Glomerular visceral epithelial cell (primary cell): ENCODE results near the gene PHACTR2.
A peak's percentile ranks its signal among the peaks of the same experiment; 100 is the strongest.
"Not testable (repeated sequence)": the region's sequence is repeated elsewhere in the genome, so short reads cannot be mapped to it uniquely, and the experiment has no call there.

ENCODE experiments used
- DNase-seq: peaks from one replicate; pipeline ENCODE4 v3.0.0-alpha.2; 2016; ENCODE audit errors: extremely low spot score

Gene PHACTR2

GRCh38 chr6:143677891-143678791 is at the start of gene PHACTR2:
Gene PHACTR2 (plus strand): TSS chr6:143677965. CDS start chr6:143678164, 199 bp downstream.
- DNase-seq: peak; percentile 74

- DNase-seq: no peak
Observed at GRCh38 chr6:143629104-143630080, 48.4 kb upstream of the PHACTR2 start.

DNA sequence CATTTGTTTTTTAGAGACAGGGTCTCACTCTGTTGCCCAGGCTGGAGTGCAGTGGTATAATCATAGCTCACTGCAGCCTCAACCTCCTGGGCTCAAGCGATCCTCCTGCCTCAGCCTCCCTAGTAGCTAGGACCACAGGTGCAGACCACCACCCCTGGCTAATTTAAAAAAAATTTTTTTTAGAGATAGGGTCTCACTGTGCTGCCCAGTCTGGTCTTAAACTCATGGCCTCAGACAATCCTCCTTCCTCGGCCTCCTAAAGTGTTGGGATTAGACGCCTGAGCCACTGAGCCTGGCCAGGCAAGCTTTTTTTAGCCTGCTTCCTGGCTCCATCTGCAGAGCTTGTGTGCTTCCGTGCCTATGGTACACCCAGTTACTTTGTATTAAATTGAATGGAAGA is 46.6 kb upstream of the PHACTR2 start:
- not testable (repeated sequence) for DNase-seq

DNA sequence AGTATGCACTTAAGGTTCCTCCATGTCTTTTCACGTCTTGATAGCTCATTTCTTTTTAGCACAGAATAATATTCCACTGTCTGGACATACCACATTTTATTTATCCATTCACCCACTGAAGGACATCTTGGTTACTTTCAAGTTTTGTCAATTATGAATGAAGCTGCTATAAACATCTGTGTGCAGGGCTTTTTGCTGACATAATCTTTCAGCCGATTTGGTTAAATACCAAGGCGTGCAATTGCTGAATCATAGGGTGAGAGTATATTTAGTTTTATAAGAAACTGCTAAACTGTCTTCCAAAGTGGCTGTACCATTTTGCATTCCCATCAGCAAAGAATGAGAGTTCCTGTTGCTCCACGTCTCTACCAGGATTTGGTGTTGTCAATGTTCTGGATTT is 44.9 kb upstream of the PHACTR2 start:
- no peak for DNase-seq

DNA sequence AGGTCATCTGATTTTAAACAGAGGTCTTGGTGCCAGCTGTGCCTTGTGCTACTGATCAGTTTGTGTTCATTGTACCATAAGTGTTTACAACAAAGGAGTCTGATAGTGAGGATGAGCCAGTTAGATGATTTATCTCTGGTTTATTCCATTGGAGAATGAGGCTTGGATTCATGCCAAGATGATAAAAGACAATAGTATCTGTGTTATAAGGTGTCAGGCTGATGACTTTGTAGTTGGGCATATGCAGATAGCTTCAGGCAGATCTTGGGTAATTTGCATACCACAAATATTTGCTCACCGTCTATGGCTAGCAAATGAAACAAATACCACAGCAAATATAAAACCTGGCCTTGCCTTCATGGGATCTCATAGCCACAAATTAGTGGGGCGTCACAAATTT is 43.3 kb upstream of the PHACTR2 start:
- no peak for DNase-seq

- no peak for DNase-seq
Observed at GRCh38 chr6:143637691-143638090, 40.1 kb upstream of the PHACTR2 start.

DNA sequence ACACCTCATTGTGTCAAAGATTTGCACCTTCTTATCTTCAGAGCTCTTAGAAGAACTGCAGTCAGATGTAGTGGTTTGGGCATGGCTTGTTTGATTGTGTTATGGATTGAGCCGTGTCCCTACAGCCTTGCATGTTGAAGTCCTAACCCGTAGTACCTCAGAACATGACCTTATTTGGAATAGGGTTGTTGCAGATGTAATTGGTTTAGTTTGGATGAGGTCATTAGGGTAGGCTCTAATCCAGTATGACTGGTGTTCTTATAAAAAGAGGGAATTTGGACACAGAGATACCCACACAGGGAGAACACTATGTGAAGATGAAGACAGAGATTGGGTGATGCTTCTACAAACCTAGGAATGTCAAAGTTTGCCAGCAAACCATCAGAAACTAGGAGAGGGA is 35.4 kb upstream of the PHACTR2 start:
- no peak for DNase-seq

DNA sequence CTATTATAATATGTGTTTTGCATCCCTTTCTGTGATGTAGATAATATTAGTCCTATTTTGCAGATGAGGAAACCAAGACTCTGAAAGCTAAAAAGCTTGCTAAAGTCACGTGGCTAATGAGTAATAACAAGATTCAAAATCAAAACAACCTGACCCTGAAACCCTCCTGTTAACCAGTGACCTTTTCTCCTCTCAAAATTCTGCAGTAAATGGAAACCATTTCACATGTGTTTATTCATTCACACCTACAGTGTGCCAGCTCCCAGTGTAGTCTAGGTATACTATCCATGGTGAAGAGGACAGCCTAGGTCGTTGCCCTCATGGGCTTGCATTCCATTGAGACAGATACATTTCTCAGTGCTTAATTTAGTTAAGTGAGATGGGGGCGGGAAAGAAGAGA is 30.6 kb upstream of the PHACTR2 start:
- no peak for DNase-seq

DNA sequence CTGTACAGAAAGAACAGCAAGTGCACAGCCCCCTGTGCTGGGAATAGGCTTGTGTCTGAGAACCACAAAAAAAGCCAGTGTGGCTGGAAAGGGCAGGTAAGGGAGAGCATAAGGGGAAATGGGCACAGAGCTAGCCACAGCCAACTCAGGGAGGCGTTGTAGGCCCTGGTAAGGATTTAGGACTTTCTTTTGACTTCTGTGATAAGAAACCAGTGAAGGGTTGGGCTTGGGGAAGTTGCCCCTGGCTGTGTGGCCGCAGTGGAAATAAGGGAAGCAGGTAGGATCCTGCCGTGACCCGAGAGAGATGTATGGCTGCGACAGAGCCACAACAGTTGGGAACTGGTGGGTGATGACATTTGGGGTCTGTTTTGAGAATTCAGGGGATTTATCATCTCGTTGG is 30.0 kb upstream of the PHACTR2 start:
- no peak for DNase-seq

DNA sequence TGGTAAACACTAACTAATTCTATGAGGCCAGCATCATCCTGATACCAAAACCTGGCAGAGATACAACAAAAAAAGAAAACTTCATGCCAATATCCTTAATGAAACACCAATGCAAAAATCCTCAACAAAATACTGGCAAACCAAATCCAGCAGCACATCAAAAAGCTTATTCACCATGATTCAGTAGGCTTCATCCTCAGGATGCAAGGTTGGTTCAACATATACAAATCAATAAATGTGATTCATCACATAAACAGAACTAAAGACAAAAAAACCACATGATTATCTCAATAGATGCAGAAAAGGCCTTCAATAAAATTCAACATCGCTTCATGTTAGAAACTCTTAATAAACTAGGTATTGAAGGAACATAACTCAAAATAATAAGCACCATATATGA is 28.4 kb upstream of the PHACTR2 start:
- DNase-seq: not testable (repeated sequence)

DNA sequence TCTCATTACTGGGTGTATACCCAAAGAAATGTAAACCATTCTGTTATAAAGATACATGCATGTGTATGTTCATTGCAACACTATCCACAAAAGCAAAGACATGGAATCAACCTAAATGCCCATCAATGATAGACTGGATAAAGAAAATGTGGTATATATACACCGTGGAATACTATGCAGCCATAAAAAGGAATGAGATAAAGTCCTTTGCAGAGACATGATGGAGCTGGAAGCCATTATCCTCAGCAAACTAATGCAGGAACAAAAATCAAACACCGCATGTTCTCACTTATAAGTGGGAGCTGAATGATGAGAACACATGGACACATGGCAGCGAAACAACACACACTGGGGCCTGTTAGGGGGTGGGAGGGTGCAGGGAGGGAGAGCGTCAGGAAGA is 26.4 kb upstream of the PHACTR2 start:
- not testable (repeated sequence) for DNase-seq

DNA sequence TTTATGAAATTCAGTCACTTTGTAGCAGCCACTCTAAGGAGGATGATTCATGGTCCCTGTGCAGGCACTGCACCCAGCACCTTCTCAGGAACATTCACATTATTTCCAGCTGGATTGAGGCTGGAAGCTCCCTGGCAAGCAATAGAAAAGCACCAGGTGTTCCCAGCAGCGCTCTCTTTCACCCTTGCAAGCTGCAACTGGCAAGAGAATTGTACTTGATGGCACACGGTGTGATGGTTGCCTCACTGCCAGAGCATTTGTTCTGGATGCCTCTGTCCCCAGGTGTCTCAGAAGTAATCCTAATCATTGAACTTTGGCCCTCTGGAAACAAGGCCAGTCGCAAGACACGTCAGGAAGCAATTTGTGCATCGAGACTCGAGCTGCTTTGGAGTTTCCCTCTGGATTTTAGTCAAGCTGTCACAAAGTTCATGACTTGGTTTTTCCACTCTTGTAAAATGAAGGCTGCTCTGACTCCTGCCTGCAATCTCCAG is 24.9 kb upstream of the PHACTR2 start:
- DNase-seq: peak; percentile 47

GRCh38 chr6:143655541-143655940 is 22.2 kb upstream of the PHACTR2 start:
- DNase-seq: no peak

DNA sequence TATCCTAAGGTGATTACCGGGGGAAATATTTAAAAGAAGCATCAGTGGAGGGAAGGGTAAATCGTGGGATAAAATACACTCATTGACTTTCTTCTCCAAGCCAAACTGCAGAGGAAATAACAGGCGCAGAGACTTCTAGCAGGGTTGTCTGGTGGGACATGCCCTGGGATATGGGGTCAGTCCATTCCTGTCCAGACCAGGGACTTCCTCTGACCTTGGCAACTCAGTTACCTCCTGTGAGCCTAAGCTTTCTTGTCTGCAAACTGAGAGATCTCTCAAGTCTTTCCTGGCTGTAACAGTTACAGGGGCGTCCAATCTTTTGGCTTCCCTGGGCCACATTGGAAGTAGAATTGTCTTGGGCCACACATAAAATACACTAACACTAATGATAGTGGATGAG is 21.7 kb upstream of the PHACTR2 start:
- no peak for DNase-seq

- no peak for DNase-seq
Observed at GRCh38 chr6:143657809-143658208, 20.0 kb upstream of the PHACTR2 start.

DNA sequence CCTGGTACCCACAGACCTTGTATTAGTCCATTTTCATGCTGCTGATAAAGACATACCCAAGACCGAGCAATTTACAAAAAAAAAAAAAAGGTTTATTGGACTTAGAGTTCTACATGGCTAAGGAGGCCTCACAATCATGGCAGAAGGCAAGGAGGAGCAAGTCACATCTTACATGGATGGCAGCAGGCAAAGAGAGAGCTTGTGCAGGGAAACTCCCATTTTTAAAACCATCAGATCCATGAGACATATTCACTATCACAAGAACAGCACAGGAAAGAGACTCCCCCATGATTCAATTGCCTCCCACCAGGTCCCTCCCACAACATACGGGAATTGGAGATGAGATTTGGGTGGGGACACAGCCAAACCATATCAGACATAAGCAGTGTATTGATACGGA is 17.6 kb upstream of the PHACTR2 start:
- DNase-seq: not testable (repeated sequence)

DNA sequence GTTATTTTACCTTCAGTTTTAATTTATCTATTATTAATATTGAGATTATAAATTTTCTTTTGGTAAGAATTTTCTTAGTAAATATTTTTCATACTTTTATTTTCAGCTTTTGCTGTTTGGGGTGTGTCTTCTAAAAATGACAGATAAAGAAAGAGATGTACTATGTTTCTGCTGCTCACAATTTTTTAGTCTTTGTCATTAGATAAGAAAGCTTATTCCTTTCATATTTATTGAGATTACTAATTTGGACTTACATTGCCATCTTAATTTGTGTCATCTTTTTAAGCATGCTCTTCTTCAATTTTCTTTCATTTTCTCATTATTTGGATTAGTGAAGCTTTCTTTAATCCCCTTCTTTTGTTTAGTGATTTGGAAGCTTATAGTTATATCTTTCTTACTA is 13.6 kb upstream of the PHACTR2 start:
- DNase-seq: no peak

DNA sequence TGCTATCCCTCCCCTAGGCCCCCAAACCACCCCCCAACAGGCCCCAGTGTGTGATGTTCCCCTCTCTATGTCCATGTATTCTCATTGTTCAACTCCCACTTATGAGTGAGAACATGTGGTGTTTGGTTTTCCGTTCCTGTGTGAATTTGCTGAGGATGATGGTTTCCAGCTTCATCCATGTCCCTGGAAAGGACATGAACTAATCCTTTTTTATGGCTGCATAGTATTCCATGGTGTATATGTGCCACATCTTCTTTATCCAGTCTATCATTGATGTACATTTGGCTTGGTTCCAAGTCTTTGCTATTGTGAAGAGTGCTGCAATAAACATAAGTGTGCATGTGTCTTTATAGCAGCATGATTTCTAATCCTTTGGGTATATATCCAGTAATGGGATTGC is 11.8 kb upstream of the PHACTR2 start:
- not testable (repeated sequence) for DNase-seq

GRCh38 chr6:143669483-143669882 is 8.3 kb upstream of the PHACTR2 start:
- DNase-seq: not testable (repeated sequence)

- peak; percentile 85 for DNase-seq
Observed at GRCh38 chr6:143673669-143674068, 4.1 kb upstream of the PHACTR2 start.

DNA sequence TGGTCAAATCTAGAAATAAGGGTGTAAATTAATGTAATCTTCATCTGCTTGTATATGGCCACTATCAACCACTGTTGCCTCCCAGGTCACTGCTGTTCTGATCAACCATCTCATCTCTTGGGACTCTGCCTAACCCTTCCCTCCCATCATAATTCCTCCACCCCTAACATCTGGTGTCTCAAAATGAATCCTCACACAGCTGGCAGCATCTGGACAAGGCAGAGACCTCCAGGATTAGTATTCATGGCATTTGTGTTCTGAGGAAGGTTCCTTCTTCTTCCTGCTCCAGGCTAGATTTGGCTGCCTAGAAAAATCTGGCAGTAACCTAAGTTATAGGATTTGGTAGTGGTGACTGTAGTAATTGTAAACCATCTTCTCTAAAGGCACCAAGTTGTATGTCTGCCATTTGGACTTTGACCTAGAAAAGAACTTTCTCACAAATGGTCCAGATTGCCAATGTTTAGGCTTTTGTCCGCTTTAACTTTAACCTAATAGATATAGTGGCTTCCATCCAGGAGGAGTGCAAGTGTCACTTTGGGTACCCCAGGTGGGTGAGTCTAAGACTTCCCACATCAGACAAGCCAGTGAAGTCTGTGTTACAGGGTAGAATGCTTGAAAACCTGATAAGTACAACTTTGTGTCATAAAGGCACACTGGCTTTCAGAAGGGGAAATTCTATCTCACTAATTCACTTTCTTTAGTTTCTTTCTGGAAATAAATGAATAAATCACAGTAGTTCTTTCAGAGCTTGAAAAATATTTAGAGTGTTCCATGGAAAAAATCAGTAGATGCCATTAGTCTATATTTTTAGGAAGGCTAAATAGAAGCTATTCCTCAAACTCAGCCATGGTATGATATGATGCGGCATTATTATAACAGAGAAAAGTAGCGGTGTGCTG is 3.0 kb upstream of the PHACTR2 start:
- no peak for DNase-seq
